ENCODE measurements around the gene CEP128.
A peak's percentile ranks its signal among the peaks of the same experiment; 100 is the strongest.

DNA sequence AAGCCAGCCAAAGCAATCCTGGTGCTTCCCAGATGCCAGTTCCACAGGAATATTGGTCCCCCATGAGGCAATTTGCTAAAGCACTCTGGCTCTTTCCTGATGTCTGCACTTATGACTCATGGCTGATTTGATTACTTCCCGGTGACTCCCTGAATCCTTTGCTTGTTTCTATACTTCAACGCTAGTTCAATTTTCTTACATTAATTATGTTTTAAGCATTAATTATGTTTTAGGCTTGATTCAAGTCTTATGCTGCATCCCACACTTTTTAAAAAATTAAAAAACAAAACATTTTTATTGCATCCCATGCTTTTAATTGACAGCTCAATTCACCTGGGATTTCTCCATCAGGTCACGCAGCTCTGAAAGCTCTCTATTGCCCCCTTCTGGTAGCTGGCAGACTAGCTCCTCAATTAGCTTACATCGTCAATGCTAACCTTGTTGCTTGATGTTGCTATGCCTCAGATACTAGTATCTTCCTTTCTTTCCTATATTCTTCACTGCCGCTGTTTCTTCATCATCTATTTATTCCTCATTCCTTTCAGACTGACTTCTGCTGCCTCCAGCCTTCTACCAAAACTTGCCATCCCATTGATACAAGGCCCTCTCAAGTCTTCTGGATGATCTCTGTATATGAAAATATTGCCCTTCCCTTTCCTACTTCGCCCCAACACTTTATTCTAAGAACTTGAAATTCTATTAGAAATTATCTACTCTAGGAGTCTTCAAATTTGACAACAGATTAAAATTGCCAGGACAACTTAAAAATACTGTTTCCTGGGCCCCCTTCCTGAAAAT lies 45.9 kb upstream of the CEP128 start:
- TF ChIP-seq, protein P1, sequence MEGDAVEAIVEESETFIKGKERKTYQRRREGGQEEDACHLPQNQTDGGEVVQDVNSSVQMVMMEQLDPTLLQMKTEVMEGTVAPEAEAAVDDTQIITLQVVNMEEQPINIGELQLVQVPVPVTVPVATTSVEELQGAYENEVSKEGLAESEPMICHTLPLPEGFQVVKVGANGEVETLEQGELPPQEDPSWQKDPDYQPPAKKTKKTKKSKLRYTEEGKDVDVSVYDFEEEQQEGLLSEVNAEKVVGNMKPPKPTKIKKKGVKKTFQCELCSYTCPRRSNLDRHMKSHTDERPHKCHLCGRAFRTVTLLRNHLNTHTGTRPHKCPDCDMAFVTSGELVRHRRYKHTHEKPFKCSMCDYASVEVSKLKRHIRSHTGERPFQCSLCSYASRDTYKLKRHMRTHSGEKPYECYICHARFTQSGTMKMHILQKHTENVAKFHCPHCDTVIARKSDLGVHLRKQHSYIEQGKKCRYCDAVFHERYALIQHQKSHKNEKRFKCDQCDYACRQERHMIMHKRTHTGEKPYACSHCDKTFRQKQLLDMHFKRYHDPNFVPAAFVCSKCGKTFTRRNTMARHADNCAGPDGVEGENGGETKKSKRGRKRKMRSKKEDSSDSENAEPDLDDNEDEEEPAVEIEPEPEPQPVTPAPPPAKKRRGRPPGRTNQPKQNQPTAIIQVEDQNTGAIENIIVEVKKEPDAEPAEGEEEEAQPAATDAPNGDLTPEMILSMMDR (IDR thresholded peaks at IDR 0.05 in 4 of 5, conservative IDR thresholded peaks at IDR 0.05 in 1 of 5) = peak; percentile 82 to 91 (median 88)
- no peak for TF ChIP-seq POLR2A (IDR thresholded peaks at IDR 0.05)

All from gastrocnemius medialis (tissue), 4 donors.